ENCODE results near the gene WSCD1.

The WSCD1 gene

GRCh38 chr17:6061290-6061689, 8.9 kb upstream of the WSCD1 start:
- no peak for DNase-seq (ENCODE audit: low read depth)

GRCh38 chr17:6064868-6065267, 5.3 kb upstream of the WSCD1 start:
- DNase-seq (ENCODE audit: low read depth), result no peak

- no peak for DNase-seq (ENCODE audit: low read depth)
Measured at GRCh38 chr17:6065351-6065750, 4.8 kb upstream of the WSCD1 start.

GRCh38 chr17:6066183-6066948, 3.8 kb upstream of the WSCD1 start:
- DNase-seq (ENCODE audit: low read depth), result no peak

GRCh38 chr17:6067060-6067459, 3.1 kb upstream of the WSCD1 start:
- no peak for DNase-seq (ENCODE audit: low read depth)

- DNase-seq (ENCODE audit: low read depth), result no peak
Measured at GRCh38 chr17:6070430-6070912, 292 bp downstream of the WSCD1 start.

- no peak for DNase-seq (ENCODE audit: low read depth)
Measured at GRCh38 chr17:6070913-6071511, 833 bp downstream of the WSCD1 start.

GRCh38 chr17:6071528-6072065, 1.4 kb downstream of the WSCD1 start:
- no peak for DNase-seq (ENCODE audit: low read depth)

- DNase-seq (ENCODE audit: low read depth), result no peak
Measured at GRCh38 chr17:6072157-6072556, 2.0 kb downstream of the WSCD1 start.

- DNase-seq (ENCODE audit: low read depth), result no peak
Measured at GRCh38 chr17:6072611-6073010, 2.4 kb downstream of the WSCD1 start.

- DNase-seq (ENCODE audit: low read depth), result no peak
Measured at GRCh38 chr17:6073620-6074019, 3.4 kb downstream of the WSCD1 start.

GRCh38 chr17:6075050-6075449, 4.9 kb downstream of the WSCD1 start:
- DNase-seq (ENCODE audit: low read depth), result no peak

- no peak for DNase-seq (ENCODE audit: low read depth)
Measured at GRCh38 chr17:6075845-6076244, 5.7 kb downstream of the WSCD1 start.

GRCh38 chr17:6077752-6078151, 7.6 kb downstream of the WSCD1 start:
- no peak for DNase-seq (ENCODE audit: low read depth)

- no peak for DNase-seq (ENCODE audit: low read depth)
Measured at GRCh38 chr17:6078458-6078871, 8.3 kb downstream of the WSCD1 start.

- DNase-seq (ENCODE audit: low read depth), result no peak
Measured at GRCh38 chr17:6079155-6079888, 9.1 kb downstream of the WSCD1 start.

GRCh38 chr17:6079960-6080359, 9.8 kb downstream of the WSCD1 start:
- DNase-seq (ENCODE audit: low read depth), result no peak

- no peak for DNase-seq (ENCODE audit: low read depth)
Measured at GRCh38 chr17:6080711-6081430, 10.7 kb downstream of the WSCD1 start.

GRCh38 chr17:6082335-6082734, 12.2 kb downstream of the WSCD1 start:
- no peak for DNase-seq (ENCODE audit: low read depth)

- no peak for DNase-seq (ENCODE audit: low read depth)
Measured at GRCh38 chr17:6084311-6085161, 14.4 kb downstream of the WSCD1 start.

GRCh38 chr17:6085812-6086211, 15.6 kb downstream of the WSCD1 start:
- DNase-seq (ENCODE audit: low read depth), result no peak

Measured in stimulated activated CD8-positive, alpha-beta memory T cell treated with anti-CD3 and anti-CD28 coated beads, Interleukin-15, amount 100 ng/mL, for 1 hour (primary cell).